NCI-H82 treated with DMSO at 0.1 percent for 48 hours (cell line): ENCODE results near the gene CMTM8.
A peak's percentile ranks its signal among the peaks of the same experiment; 100 is the strongest.
"Not testable (repeated sequence)": the region's sequence is repeated elsewhere in the genome, so short reads cannot be mapped to it uniquely, and the experiment has no call there.

Experiments
- DNase-seq: peaks from one replicate; lab custom pipeline; 2025; ENCODE audit not compliant: unreplicated experiment; lab: John Stamatoyannopoulos, UW

CMTM8 gene

DNA sequence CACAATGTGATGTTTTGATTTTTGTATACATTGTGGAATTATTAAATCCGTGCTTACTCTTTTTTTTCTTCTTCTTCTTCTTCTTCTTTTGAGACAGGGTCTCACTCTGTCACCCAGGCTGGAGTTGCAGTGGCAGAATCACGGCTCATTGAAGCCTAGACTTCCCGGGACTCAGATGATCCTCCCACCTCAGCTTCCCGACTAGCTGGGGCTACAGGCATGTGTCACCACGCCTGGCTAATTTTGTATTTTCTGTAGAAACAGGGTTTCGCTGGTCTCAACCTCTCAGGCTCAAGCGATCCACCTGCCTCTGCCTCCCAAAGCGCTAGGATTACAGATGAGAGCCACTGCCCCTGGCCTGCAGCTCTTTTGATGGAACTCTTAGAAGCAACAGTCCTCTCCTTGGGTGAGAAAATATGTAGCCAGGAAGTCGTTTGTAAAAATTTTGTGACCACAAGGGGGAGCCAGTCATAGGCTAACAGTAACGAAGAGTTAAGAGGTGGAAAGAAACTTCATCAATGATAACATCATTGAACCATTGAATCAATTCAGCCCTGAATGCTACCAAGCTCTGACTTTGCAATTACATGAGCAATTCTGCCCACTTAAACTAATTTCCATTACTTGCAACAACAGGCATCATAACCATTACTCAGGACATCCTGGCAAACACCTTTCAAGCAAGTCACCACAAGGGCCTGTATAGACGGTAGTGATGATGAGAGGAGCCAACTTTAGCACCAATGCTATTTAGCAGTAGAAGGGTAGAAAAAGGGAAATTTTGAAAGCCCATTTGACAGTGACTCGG lies 136.5 kb downstream of the CMTM8 start:
- peak; percentile 22 for DNase-seq

DNA sequence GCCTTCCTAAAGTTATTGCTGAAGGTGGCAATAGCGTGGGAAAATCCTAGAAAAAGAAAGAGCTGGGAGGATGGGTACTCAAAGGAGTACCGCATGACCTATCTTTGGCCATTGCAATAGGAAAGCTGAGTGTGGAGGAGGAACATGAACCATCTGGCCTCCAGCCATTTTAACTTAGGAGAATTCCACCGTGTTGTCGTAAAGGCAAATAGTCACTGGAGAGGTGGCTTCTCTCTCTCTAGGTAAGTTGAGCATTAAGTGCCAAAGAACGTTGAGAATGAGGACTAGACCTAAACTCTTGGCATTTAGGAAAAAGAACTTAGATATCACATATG lies 137.1 kb downstream of the CMTM8 start:
- no peak for DNase-seq

DNA sequence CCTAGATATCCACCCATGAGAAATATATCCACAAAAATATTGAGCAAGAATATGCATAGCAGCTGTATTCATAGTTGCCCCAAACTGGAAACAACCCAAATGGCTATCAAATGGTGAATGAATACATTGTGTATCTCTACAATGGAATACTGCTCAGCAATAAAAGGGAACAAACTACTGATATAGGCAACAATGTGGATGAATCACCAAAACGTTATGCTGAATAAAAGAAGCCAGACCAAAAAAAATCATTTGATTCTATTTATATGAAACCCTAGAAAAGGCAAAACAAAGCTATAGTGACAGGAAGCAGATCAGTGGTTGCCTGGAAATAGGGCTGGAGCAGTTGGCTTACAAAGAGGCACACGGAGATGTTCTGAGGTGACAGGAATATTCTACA lies 137.6 kb downstream of the CMTM8 start:
- DNase-seq, result no peak

DNA sequence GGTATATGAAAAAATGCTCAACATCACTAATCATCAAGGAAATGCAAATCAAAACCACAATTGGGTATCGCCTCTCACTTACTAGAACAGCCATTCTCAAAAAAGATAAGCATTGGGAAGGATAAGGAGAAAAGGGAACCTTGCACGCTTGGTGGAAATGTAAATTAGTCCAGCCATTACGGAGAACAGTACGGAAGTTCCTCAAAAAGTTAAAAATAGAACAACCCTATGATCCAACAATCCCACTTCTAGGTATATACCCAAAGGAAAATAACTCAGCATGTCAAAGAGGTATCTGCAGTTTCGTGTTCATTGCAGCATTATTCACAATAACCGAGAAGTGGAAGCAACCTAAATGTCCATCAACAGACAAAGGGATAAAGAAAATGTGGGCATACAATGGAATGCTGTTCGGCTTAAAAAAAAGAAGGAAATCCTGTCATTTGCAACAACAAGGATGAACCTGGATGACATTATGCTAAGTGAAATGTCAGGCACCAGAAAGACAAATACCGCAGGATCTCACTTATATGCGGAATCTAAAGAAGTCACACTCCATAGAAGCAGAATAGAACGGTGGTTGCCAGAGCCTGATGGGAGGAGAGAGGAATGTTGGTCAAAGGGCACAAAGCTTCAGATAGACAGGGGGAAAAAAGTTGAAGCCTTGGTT lies 141.5 kb downstream of the CMTM8 start:
- no peak for DNase-seq

DNA sequence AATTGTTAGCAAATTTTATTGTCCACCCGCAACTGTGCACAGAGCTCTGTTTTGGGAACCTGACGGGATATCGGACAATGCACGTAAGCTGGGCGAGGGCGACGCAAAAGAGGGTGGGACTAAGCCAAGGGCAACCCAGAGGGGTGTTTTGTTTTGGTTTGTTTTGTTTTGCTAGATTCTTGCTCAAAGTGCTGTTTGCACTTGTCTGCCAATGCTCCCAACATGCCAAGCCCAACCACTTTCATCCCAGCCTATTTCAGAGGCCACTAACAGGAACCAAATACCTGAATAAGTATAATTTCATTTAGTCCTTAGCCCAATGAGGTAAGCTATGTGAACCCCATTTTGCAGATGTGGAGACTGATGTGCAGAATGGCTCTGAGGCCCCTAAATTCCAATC lies 143.4 kb downstream of the CMTM8 start:
- no peak for DNase-seq

DNA sequence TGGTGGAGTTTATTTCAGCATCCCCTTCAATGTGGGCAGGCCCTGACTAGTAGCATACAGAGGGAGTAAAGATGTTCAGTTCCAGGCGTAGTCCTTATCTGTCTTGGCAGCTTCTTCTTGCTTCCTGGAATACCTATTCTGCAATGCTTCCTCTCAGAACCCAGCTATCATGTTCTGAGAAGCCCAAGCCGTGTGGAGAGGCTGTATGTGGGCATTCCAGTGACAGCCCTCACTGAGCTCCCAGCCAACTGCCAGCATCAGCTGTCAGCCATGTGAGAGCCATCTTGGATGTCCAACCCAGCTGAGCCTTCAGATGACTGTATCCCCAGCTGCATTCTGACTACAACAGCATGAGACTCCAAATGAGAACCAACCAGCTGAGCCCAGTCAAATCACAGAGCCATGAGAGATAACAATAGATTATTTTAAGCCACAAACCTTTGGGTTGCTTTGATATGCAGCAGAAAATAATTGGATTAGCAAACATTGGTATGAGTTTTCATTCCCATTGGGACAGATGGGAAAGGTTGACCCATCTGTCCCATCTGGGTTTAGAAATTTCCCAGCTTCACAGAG lies 144.7 kb downstream of the CMTM8 start:
- peak; percentile 34 for DNase-seq

DNA sequence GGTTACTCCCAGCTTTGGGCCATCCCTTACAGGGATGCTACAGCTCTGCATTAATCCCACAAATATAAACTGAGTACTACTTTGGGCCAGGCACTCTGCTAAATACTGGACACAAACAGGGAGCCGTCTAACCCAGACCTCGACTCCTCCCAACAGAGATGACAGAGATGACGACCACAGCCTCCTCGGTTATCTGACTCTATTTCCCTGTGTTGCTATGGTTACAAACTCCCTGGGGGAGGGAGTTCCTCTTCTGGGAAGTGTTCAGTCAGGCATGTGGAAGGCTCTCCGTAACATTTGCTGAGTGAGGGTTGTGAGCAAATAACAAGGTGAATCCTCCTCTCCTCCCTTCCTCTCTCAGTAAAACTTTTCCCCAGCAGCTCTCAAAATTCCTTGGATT lies 146.5 kb downstream of the CMTM8 start:
- no peak for DNase-seq

DNA sequence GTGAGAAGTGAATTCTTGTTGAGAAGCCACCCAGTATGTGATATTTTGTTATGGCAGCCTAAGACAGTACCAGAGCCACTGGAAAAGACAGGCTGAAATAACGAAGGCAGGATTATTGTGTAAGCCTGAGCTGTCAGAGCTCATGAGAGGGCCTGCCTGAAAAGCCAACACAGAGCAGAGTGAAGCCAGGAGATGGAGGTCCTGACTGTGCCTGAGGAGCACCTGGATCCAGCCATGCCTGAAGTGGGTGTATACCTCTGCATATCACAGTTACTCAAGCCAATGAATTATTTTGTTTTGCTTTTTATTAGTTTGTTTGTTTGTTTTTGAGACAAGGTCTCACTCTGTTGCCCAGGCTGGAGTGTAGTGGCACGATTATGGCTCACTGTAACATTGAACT lies 149.0 kb downstream of the CMTM8 start:
- DNase-seq, result no peak

DNA sequence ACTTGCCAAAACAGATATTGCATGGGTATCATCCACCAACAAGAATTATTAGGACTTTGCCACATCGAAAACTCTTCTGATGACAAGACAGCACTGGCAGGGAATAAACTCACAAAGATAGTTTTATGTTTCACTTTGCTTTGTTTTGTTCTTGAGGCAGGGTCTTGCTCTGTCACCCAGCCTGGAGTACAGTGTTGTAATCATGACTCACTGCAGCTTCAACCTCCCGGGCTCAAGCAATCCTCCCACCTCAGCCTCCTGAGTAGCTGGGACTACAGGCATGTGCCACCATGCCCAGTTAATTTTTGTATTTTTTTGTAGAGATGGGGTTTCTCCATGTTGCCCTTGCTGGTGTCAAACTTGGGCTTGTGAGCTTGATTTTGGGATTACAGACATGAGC lies 151.1 kb downstream of the CMTM8 start:
- DNase-seq, result not testable (repeated sequence)

DNA sequence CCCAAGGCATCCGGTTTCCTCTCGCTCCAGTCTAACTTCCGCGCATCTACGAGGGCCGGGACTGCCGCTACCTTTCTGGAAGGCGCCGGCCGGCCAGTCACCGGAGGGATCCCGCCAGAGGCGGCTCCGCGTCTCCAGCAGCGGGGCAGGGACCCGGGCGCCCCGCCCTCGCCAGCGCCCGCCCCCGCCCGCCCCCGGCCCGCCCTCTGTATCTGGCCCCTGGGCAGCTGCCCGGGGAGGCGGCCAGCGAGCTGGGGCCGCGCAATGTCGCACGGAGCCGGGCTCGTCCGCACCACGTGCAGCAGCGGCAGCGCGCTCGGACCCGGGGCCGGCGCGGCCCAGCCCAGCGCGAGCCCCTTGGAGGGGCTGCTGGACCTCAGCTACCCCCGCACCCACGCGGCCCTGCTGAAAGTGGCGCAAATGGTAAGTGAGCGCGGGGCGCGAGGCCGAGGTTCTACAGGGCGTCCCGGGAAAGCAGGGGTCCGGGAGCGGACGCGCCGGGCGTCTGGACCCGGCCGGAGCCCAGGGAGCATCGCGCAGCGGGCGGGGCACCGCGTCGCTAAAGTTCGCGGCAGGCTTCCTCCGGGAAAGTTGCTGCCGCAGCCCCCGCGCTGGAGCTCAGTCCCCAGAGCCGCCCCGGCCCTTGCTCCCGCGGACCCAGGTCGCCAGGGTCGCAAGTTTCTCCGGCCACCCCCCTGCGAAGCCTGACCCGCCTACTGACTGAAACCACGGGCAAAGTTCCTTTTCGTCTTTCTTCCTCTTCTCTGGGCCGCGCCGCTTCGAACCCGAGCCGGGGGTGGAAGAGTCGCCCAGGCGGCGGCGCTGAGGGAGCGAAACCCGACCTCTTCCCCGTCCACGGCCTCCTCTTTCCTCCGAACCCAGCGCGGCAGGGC lies 153.4 kb downstream of the CMTM8 start, which contains the start of gene CMTM7:
TSS of gene CMTM7 (plus strand) at position 211 of the 893 bp plus-strand sequence. CDS start at position 265, 54 bp downstream.
- no peak for DNase-seq

DNA sequence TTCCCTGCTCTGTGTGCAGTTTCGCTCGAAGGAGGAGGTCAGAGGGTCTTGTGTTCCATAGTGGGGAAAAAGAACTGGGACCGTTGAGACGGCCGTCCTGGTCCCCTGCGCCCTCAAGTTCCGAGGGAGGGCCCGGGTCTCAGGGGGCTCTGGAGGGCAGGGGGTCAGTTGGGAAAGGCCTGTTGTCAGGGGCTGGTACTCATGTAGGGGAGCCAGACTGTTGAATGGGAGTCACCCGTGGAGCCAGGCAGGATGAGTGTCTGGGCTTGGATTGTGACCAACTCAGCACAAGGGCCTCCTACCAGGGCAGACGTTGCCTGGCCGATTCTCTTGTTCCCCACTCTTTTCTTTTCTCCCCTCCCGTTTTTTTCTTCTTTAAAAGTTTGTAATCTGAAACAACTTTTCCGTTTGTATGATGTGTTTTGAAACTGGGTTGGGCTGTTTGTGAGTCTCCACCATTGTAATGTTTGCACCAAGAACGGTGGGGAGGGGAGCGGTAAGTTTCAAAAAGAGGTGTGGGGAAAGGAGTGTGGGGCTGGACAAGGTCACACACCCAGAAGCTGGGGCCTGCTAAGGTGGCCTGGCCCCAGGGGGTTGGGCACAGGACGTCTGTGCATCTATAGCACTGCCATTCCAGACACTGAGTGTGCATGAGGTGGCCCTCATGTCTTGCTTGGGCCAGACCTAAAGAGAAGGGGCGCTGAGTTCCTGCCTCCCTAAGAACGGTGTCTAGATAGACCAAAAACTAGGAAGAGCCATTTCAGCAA lies 154.2 kb downstream of the CMTM8 start:
- DNase-seq, result no peak

DNA sequence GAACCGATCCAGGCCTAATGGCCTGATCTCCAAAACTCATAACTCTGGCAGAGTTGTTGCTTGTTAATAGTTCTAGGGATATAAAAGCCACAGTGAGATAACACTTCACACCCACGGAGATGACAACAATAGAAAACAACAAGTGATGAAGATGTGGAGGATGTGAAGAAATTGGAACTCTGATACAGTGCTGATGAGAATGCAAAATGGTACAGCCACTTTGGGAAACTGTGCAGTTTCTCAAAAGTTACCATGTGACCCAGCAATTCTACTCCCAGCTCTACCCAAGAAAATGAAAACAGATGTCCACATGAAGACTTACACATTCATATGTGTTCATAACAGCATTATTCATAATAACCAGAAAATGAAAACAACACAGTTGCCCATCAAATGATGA lies 157.0 kb downstream of the CMTM8 start:
- no peak for DNase-seq

DNA sequence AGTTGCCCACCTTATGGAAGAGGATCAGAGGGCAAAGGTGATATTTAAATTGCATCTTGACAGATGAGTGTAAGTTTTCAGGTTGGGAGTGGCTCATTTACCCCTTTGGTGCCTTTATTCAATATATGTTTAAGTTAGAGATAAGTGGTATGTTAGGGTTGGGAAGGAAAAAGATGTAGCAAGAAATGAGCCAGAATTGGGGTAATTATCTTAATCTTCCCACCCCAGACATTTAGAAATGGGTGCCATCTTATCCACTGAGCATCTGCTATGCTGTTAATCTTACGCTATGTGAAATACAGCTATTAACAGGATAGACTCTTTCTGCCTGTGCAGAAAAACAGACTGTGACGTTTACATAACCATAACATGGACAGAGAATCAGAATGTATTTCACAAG lies 159.5 kb downstream of the CMTM8 start:
- no peak for DNase-seq

DNA sequence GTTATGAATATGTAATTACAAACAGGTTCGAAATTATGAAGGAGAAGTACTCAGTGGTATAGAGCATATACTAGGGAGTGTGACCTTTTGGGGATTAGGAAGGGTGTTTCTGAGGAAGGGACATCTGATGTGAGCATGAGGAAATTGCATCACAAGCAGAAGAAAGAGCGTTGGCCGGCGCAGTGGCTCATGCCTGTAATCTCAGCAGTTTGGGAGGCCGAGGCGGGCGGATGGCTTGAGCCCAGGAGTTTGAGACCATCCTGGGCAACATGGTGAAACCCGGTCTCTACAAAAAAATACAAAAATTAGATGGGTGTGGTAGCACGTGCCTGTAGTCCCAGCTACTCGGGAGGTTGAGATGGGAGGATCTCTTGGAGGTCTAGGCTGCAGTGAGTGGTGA lies 160.1 kb downstream of the CMTM8 start:
- DNase-seq, result no peak

DNA sequence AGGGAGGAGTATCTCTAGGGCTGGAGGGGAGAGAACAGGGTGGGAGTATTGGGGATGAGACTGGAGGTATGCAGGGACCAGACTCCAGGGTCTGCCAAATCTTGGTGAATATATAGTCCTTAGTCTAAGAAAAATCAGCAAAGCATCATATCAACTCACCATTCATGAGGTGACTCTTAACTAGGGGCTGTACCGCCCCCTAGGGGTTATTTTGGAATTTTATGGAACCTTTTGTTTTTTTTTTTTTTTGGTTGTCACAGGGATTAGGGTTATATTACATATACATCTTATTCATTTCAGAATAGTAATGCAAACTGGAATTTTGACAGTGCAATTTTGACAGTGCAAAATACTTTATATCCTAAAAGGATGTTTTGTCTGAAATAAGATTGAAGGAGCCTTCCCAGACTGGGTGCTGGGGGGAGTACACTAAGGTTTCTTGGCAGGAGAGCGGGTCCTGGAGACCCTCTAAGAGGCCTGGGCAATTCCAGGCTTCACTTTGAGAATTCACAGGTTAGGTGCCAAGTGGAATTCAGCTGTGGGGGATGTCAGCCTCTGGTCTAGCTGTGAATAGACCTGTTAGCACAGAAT lies 160.6 kb downstream of the CMTM8 start:
- no peak for DNase-seq

DNA sequence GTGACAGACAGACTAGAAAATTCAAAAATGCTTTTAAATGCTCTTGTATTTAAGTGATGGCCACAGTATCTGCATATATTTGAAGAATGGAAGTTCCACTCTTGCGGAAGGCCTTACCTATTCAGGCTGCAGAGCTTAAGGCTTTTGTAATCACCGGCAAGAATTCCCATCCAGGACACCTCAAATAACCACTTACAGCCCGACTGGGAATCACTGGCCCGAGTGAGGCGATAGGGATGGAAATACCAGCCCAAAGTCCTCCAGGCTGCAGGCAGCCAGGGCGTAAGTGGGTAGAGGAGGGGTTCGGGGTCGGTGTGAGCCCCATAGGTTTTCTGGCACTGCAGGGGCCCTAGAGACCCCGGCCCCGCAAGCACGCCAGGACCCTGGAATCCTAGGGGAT lies 162.6 kb downstream of the CMTM8 start:
- DNase-seq, result no peak

DNA sequence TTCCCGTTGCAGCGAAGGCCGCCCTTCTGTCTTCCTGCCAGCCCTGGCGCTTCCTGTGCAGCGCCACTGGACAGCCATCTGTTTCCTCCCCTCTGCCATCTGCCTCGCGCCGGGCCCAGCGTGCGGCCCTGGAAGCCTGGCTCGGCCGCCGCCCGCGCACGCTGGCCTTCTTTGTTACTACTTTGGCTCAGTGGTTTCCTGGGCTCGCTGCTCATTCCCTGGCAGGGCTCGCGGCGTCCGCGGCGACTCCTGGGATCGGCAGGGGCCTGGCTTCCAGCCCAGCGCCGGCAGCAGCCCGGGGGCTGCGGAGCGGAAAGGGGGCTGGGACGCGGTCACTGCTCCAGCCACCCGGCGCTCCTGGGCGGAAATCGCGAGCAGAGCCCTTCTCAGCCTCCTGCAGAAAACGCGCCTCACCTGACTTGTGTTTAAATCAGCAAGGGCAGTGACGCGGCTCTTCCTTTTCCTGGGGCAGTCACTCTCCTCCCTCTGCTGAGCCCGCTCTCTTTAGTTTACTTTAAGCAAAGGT lies 163.1 kb downstream of the CMTM8 start:
- peak; percentile 36 for DNase-seq

DNA sequence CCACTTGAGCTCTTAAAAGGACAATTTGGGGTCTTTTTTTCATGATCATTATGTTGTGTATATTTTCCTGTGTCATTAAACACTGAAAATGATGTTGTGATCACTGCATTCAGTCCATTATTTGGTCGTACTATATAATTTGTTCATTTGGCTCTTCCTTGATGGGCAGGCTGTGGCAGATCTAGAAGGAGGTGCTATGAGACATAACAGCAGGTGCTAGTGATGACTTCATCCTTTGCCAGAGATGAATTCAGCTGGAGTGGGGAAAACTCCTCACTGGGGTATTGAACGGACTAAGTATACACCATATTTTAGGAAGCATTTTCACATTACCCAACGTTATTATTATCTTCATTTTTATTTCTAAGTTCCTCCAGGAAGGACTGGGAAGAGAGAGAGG lies 165.2 kb downstream of the CMTM8 start:
- no peak for DNase-seq

DNA sequence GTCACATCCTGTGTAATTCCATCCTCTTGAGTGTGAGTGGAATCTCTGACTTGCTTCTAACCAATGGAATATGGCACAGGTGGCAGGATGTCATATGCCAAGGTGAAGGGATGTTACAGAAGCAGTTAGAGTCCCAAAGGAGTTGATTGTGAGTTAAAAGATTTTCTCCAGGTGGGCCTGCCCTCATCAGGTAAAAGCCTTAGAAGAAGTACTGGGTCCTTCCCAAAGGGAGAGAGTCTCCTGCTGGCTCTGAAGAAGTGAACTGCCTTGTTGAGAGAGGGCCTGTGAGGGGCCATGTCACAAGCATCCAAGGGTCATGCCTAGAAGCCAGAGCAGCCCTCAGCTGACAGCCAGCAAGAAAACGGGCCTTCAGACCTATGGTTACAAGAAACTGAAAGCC lies 166.2 kb downstream of the CMTM8 start:
- no peak for DNase-seq

DNA sequence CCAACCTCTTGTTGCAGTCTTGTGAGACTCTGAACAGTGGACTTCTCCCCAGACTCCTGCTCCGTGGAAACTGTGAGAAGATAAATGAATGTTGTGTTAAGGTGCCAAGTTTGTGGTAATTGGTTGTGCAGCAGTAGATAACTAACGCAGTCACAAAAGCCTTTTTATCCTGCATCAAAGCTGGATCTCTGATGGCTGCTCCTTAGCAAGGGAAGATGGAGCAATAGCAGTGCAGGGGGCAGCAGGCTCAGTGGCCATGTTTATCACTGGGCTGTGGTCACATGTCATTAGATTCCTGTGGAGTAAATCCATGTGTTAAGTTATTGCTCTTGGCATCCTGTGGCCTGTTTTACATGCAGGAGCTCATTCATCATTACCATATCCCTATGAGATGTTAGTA lies 166.7 kb downstream of the CMTM8 start:
- no peak for DNase-seq
